DND-41 (cell line): ENCODE results near the gene PI4K2B.

Source experiments
- EZH2 ChIP-seq: IDR thresholded peaks from 3 replicates; pipeline ENCODE4 v1.6.1; 2012; ENCODE audit warnings: borderline replicate concordance, low read depth, mild to moderate bottlenecking, moderate library complexity, low read length, inconsistent platforms; ENCODE audit not compliant: severe bottlenecking
- TF ChIP-seq, protein P1 (sequence below): IDR thresholded peaks from 2 replicates; pipeline ENCODE4 v1.5.1; 2012; ENCODE audit warnings: borderline replicate concordance, low read length, moderate library complexity, mild to moderate bottlenecking; ENCODE audit not compliant: poor library complexity, severe bottlenecking; ENCODE audit errors: extremely low read depth

- TF ChIP-seq, protein P1, sequence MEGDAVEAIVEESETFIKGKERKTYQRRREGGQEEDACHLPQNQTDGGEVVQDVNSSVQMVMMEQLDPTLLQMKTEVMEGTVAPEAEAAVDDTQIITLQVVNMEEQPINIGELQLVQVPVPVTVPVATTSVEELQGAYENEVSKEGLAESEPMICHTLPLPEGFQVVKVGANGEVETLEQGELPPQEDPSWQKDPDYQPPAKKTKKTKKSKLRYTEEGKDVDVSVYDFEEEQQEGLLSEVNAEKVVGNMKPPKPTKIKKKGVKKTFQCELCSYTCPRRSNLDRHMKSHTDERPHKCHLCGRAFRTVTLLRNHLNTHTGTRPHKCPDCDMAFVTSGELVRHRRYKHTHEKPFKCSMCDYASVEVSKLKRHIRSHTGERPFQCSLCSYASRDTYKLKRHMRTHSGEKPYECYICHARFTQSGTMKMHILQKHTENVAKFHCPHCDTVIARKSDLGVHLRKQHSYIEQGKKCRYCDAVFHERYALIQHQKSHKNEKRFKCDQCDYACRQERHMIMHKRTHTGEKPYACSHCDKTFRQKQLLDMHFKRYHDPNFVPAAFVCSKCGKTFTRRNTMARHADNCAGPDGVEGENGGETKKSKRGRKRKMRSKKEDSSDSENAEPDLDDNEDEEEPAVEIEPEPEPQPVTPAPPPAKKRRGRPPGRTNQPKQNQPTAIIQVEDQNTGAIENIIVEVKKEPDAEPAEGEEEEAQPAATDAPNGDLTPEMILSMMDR = no peak
- no peak for TF ChIP-seq EZH2
Observed at GRCh38 chr4:25283948-25284347, 50.1 kb downstream of the PI4K2B start.
